K562 (cell line): Measurements from ENCODE around the gene PLXNA3. TPM values are rescaled to one million over a fixed set of nuclear protein-coding genes. Genes with fewer than 3 reads are reported as not detected.

ENCODE experiments used
- ARNT ChIP-seq, 2 experiments: fragments of 450-650 bp; IDR thresholded peaks; 2 replicates each; pipeline ENCODE4 v1.6.1; 2016; ENCODE audit warnings: mild to moderate bottlenecking in 1 of 2
- BHLHE40 ChIP-seq: IDR thresholded peaks from 2 replicates; pipeline ENCODE4 v1.6.1; 2011; ENCODE audit warnings: low read length, improper control_type of control experiment
- CAMTA2 ChIP-seq: fragments of 250-450 bp; sonication (Bioruptor Pico); conservative IDR thresholded peaks from 2 replicates; pipeline ENCODE4 v1.5.1; 2022
- CREBBP ChIP-seq: IDR thresholded peaks from one replicate; pipeline ENCODE4 v1.6.1; 2012; ENCODE audit warnings: low read depth, mild to moderate bottlenecking, control low read depth, inconsistent platforms, low read length
- FOS ChIP-seq: IDR thresholded peaks from 3 replicates; pipeline ENCODE4 v1.6.1; 2011; ENCODE audit not compliant: insufficient read length; ENCODE audit errors: extremely low read depth
- IFI16 ChIP-seq: fragments of 250-450 bp; sonication (Bioruptor Pico); IDR thresholded peaks from 2 replicates; pipeline ENCODE4 v2.1.2; 2022; ENCODE audit warnings: mild to moderate bottlenecking, inconsistent platforms
- ILF3 ChIP-seq: fragments of 450-650 bp; IDR thresholded peaks from 2 replicates; pipeline ENCODE4 v1.6.1; 2018; ENCODE audit warnings: antibody characterized with exemption, mild to moderate bottlenecking, moderate library complexity, borderline replicate concordance
- KDM4B ChIP-seq, 2 experiments: fragments of 450-650 bp in 1 of 2; sonication (generic) in 1 of 2; IDR thresholded peaks; 2 replicates each; pipeline ENCODE4 v1.6.1; 2016 to 2017; ENCODE audit warnings: borderline replicate concordance in 2 of 2, antibody characterized with exemption in 1 of 2, low read depth in 1 of 2, mild to moderate bottlenecking in 1 of 2
- MAZ ChIP-seq, 2 experiments: fragments of 450-650 bp in 1 of 2; sonication (generic) in 1 of 2; formaldehyde crosslinking; IDR thresholded peaks in 1 of 2; conservative IDR thresholded peaks in 1 of 2; 2 replicates each; pipeline versions ENCODE4 v1.4.0 to v1.5.0; 2020; ENCODE audit warnings: mild to moderate bottlenecking in 1 of 2, missing genetic modification reagents in 1 of 2
- MBD2 ChIP-seq: sonication (generic); IDR thresholded peaks from 2 replicates; pipeline ENCODE4 v1.6.1; 2016; ENCODE audit warnings: low read depth, borderline replicate concordance
- NR2C1 ChIP-seq, 2 experiments: fragments of 450-650 bp; IDR thresholded peaks; 2 replicates each; pipeline ENCODE4 v1.6.1; 2017; ENCODE audit warnings: mild to moderate bottlenecking in 2 of 2, antibody characterized with exemption in 1 of 2, inconsistent platforms in 1 of 2, missing compliant biosample characterization in 1 of 2, missing genetic modification characterization in 1 of 2
- NR4A1 ChIP-seq, 2 experiments: fragments of 250-450 bp in 1 of 2; fragments of 450-650 bp in 1 of 2; sonication (Bioruptor Pico) in 1 of 2; IDR thresholded peaks; 2 replicates each; pipeline versions ENCODE4 v1.4.0 to v1.6.1; 2016 to 2020; ENCODE audit warnings: mild to moderate bottlenecking in 2 of 2, missing compliant biosample characterization in 1 of 2, missing genetic modification characterization in 1 of 2, moderate library complexity in 1 of 2
- POLR2B ChIP-seq: fragments of 450-650 bp; IDR thresholded peaks from 2 replicates; pipeline ENCODE4 v1.6.1; 2018; ENCODE audit warnings: low read depth; ENCODE audit not compliant: partially characterized antibody
- RNF2 ChIP-seq: sonication (generic); IDR thresholded peaks from 2 replicates; pipeline ENCODE4 v1.6.1; 2016
- SAP30 ChIP-seq: fragments of 200-600 bp; sonication (generic); IDR thresholded peaks from 2 replicates; pipeline ENCODE4 v1.6.1; 2012; ENCODE audit warnings: borderline replicate concordance, low read depth, mild to moderate bottlenecking, moderate library complexity, low read length, control low read depth, inconsistent platforms; ENCODE audit not compliant: insufficient read depth, poor library complexity, severe bottlenecking
- UBTF ChIP-seq, 2 experiments: IDR thresholded peaks; 2 replicates each; pipeline ENCODE4 v1.6.1; 2012; ENCODE audit warnings: improper control_type of control experiment in 2 of 2, low read depth in 2 of 2, low read length in 2 of 2, borderline replicate concordance in 1 of 2
- ZNF277 ChIP-seq: fragments of 250-450 bp; sonication (Bioruptor Pico); IDR thresholded peaks from 2 replicates; pipeline ENCODE4 v1.8.0; 2022; ENCODE audit warnings: inconsistent platforms, mild to moderate bottlenecking, moderate library complexity, borderline replicate concordance
- ZNF695 ChIP-seq: fragments of 450-650 bp; formaldehyde crosslinking; IDR thresholded peaks from 2 replicates; pipeline ENCODE4 v1.4.0; 2020; ENCODE audit warnings: mild to moderate bottlenecking, moderate library complexity
- polyA plus RNA-seq, 8 experiments: library from polyadenylated mRNA; depleted of rRNA in 4 of 8; stranded (reverse) in 5 of 8; unstranded in 3 of 8; fragments of >200 nt; fragmentation: Nextera tagmentation in 2 of 8; fragmentation: Illumina TruSeq in 1 of 8; extraction: Ambion mirVana in 2 of 8; extraction: Trizol in 1 of 8; gene quantifications; 2 replicates each; pipeline versions ENCODE4 v1.2.1 to v1.2.3, GENCODE V29; 2011 to 2014; ENCODE audit warnings: inconsistent platforms in 1 of 8, missing spikeins in 1 of 8
- total RNA-seq, 7 experiments: library from RNA; depleted of rRNA in 6 of 7; stranded (reverse); fragments of >200 nt in 6 of 7; fragmentation: Illumina TruSeq in 2 of 7; extraction: Trizol in 2 of 7; gene quantifications; 2 replicates each; pipeline versions ENCODE4 v1.2.1 to v1.2.3, GENCODE V29; 2011 to 2021; ENCODE audit warnings: low replicate concordance in 1 of 7
- TF ChIP-seq, protein P1 (sequence below): fragments of 250-450 bp; sonication (Bioruptor Pico); IDR thresholded peaks from 2 replicates; pipeline ENCODE4 v1.4.0; 2020
- TF ChIP-seq, protein P2 (sequence below), 2 experiments: fragments of 450-650 bp in 1 of 2; sonication (generic) in 1 of 2; formaldehyde crosslinking; conservative IDR thresholded peaks; 2 replicates each; pipeline versions ENCODE4 v1.4.0 to v1.8.1; 2020 to 2022; ENCODE audit warnings: mild to moderate bottlenecking in 1 of 2, missing genetic modification reagents in 1 of 2

PLXNA3 gene
- total and polyA plus RNA-seq, 9 of the 15 experiments (the other 6 are each of a cell fraction or from before 2014, with no cell fraction given), result 0.32 to 47.8 (median 7.5) TPM

DNA sequence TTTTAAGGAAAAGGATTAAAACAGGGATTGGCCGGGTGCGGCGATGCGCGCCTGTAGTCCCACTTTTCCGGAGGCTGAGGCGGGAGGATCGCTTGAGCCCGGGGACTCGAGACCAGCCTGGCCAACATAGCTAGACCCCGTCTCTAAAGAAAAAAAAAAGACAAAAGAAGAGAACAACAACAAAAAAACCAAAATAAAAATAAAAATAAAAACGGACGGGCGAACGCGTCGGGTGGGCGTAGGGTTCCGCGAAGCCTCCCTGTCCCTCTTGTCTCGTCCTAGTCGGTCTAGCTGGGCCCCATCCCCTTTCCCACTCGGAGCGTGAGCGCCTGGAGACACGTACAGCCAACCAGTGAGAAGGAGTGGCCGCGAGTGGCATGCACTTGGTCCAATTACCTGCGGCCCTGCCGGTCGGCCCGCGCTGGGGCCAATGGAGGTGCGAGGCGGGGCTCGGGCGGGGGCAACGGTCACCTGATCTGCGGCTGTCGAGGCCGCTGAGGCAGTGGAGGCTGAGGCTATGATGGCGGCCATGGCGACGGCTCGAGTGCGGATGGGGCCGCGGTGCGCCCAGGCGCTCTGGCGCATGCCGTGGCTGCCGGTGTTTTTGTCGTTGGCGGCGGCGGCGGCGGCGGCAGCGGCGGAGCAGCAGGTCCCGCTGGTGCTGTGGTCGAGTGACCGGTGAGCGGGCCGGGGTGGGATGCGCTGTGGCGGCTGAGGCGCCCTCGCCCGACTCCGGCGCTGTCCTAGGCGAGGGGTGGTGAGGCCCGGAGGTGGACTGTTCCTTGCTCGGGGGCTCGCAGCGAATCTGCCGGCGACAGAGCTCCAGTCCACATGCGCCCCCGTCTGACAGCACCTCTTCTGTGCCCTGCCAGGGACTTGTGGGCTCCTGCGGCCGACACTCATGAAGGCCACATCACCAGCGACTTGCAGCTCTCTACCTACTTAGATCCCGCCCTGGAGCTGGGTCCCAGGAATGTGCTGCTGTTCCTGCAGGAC is 29.6 kb upstream of the PLXNA3 start, which contains the start of gene ATP6AP1 (continued):
- TF ChIP-seq, protein P1, sequence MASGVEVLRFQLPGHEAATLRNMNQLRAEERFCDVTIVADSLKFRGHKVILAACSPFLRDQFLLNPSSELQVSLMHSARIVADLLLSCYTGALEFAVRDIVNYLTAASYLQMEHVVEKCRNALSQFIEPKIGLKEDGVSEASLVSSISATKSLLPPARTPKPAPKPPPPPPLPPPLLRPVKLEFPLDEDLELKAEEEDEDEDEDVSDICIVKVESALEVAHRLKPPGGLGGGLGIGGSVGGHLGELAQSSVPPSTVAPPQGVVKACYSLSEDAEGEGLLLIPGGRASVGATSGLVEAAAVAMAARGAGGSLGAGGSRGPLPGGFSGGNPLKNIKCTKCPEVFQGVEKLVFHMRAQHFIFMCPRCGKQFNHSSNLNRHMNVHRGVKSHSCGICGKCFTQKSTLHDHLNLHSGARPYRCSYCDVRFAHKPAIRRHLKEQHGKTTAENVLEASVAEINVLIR (CRISPR knock-in tag), result no peak
- peak; percentile 66 to 84 for TF ChIP-seq MAZ (CRISPR knock-in tag; conservative IDR thresholded peaks at IDR 0.05 in 1 of 2, IDR thresholded peaks at IDR 0.05 in 1 of 2)
- TF ChIP-seq UBTF (IDR thresholded peaks at IDR 0.05; ENCODE audit: borderline replicate concordance in 1 of 2, low read depth in 2 of 2, low read length in 2 of 2), result no peak
- TF ChIP-seq NR4A1 (CRISPR knock-in tag; IDR thresholded peaks at IDR 0.05), result no peak
- no peak for TF ChIP-seq NR4A1 (tag; IDR thresholded peaks at IDR 0.05)
- TF ChIP-seq FOS, result peak; percentile 94
- TF ChIP-seq, protein P2, sequence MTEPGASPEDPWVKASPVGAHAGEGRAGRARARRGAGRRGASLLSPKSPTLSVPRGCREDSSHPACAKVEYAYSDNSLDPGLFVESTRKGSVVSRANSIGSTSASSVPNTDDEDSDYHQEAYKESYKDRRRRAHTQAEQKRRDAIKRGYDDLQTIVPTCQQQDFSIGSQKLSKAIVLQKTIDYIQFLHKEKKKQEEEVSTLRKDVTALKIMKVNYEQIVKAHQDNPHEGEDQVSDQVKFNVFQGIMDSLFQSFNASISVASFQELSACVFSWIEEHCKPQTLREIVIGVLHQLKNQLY (CRISPR knock-in tag; conservative IDR thresholded peaks at IDR 0.05), result no peak
- peak; percentile 35 for TF ChIP-seq POLR2B
- peak in 1 of 2 experiments; percentile 74; a peak in 1 of 4 replicates for TF ChIP-seq KDM4B (IDR thresholded peaks at IDR 0.05; ENCODE audit: borderline replicate concordance in 2 of 2, low read depth in 1 of 2)
- TF ChIP-seq IFI16 (CRISPR knock-in tag), result no peak
- TF ChIP-seq ARNT (IDR thresholded peaks at IDR 0.05), result 0 out of 4 replicates have a peak, but pooled peaks of 1 of the 2 experiments have one; percentile 52
- peak; percentile 85 for TF ChIP-seq BHLHE40
- TF ChIP-seq CREBBP, result no peak
- no peak for TF ChIP-seq ZNF277
- no peak for TF ChIP-seq ZNF695 (CRISPR knock-in tag)
- TF ChIP-seq MBD2, result peak; percentile 96
- no peak for TF ChIP-seq CAMTA2 (CRISPR knock-in tag)
- TF ChIP-seq RNF2, result peak; percentile 52; the same call in 1 of the 2 replicates
- TF ChIP-seq ILF3, result no peak
- no peak for TF ChIP-seq SAP30
- no peak for TF ChIP-seq NR2C1 (IDR thresholded peaks at IDR 0.05)
- TF ChIP-seq NR2C1 (tag; IDR thresholded peaks at IDR 0.05), result peak; percentile 20; the same call in 1 of the 2 replicates
